HEK293T (cell line): ENCODE measurements around the gene PRKAR1B.

ENCODE experiments used
- CTCF ChIA-PET: fragments of 350-600 bp; formaldehyde crosslinking; extraction: SDS; loops from one replicate; lab custom pipeline; 2021; ENCODE audit warnings: antibody characterized with exemption, inconsistent platforms; lab: Yijun Ruan, JAX
- POLR2A ChIA-PET: fragments of 350-600 bp; formaldehyde crosslinking; extraction: SDS; loops from one replicate; lab custom pipeline; 2020; ENCODE audit warnings: antibody characterized with exemption, inconsistent platforms; lab: Yijun Ruan, JAX
- DNase-seq: peaks from one replicate; pipeline ENCODE4 v3.0.0; 2012; ENCODE audit warnings: mixed read lengths; ENCODE audit errors: extremely low spot score
- ARNT ChIP-seq: fragments of 450-650 bp; IDR thresholded peaks from 2 replicates; pipeline ENCODE4 v1.6.1; 2017; ENCODE audit warnings: mild to moderate bottlenecking
- BHLHE40 ChIP-seq: fragments of 450-650 bp; IDR thresholded peaks from 2 replicates; pipeline ENCODE4 v1.6.1; 2016; ENCODE audit warnings: mild to moderate bottlenecking, moderate library complexity, borderline replicate concordance
- CTBP1 ChIP-seq: fragments of 450-650 bp; IDR thresholded peaks from 2 replicates; pipeline ENCODE4 v1.6.1; 2016; ENCODE audit warnings: borderline replicate concordance
- ELF4 ChIP-seq: fragments of 450-650 bp; IDR thresholded peaks from 2 replicates; pipeline ENCODE4 v1.6.1; 2017; ENCODE audit warnings: antibody characterized with exemption
- FOXA1 ChIP-seq: fragments of 450-650 bp; IDR thresholded peaks from 2 replicates; pipeline ENCODE4 v1.6.1; 2016; ENCODE audit warnings: mild to moderate bottlenecking
- FOXK2 ChIP-seq: fragments of 450-650 bp; IDR thresholded peaks from 2 replicates; pipeline ENCODE4 v1.6.1; 2016; ENCODE audit warnings: mild to moderate bottlenecking
- FOXM1 ChIP-seq: fragments of 450-650 bp; IDR thresholded peaks from 2 replicates; pipeline ENCODE4 v1.6.1; 2017; ENCODE audit warnings: mild to moderate bottlenecking, borderline replicate concordance
- HDGF ChIP-seq: fragments of 450-650 bp; IDR thresholded peaks from 2 replicates; pipeline ENCODE4 v1.6.1; 2017; ENCODE audit warnings: antibody characterized with exemption, borderline replicate concordance
- L3MBTL2 ChIP-seq: fragments of 450-650 bp; conservative IDR thresholded peaks from 2 replicates; pipeline ENCODE4 v1.6.1; 2016; ENCODE audit warnings: mild to moderate bottlenecking
- LEF1 ChIP-seq: fragments of 450-650 bp; IDR thresholded peaks from 2 replicates; pipeline ENCODE4 v1.6.1; 2017; ENCODE audit warnings: mild to moderate bottlenecking, borderline replicate concordance
- NFRKB ChIP-seq: fragments of 450-650 bp; IDR thresholded peaks from 2 replicates; pipeline ENCODE4 v1.6.1; 2016; ENCODE audit warnings: mild to moderate bottlenecking, moderate library complexity
- PKNOX1 ChIP-seq: fragments of 450-650 bp; IDR thresholded peaks from 2 replicates; pipeline ENCODE4 v1.6.1; 2016
- SP1 ChIP-seq: fragments of 450-650 bp; IDR thresholded peaks from 2 replicates; pipeline ENCODE4 v1.6.1; 2017
- SUZ12 ChIP-seq: fragments of 450-650 bp; IDR thresholded peaks from 2 replicates; pipeline ENCODE4 v1.6.1; 2016; ENCODE audit warnings: mild to moderate bottlenecking
- TARDBP ChIP-seq: fragments of 450-650 bp; IDR thresholded peaks from 2 replicates; pipeline ENCODE4 v1.6.1; 2016
- ZNF384 ChIP-seq: fragments of 450-650 bp; IDR thresholded peaks from 2 replicates; pipeline ENCODE4 v1.6.1; 2016

PRKAR1B gene

GRCh38 chr7:607938-608337 lies 119.1 kb downstream of the PRKAR1B start:
- POLR2A ChIA-PET: no interaction called here
- DNase-seq: no peak
- no peak for TF ChIP-seq LEF1
- TF ChIP-seq PKNOX1: no peak
- TF ChIP-seq SUZ12: no peak
- TF ChIP-seq NFRKB: no peak
- no peak for TF ChIP-seq HDGF
- no peak for TF ChIP-seq L3MBTL2
- no peak for TF ChIP-seq FOXM1
- TF ChIP-seq ELF4: no peak
- TF ChIP-seq CTBP1: no peak
- no peak for TF ChIP-seq FOXK2
- no peak for TF ChIP-seq ZNF384
- CTCF ChIA-PET: no interaction called here

- TF ChIP-seq ELF4 (no peak), PKNOX1 (no peak), L3MBTL2 (no peak), CTBP1 (no peak), FOXA1 (no peak), FOXK2 (no peak), HDGF (no peak), FOXM1 (no peak), LEF1 (no peak), SP1 (no peak), NFRKB (no peak), ARNT (no peak), BHLHE40 (no peak), SUZ12 (no peak), ZNF384 (no peak), TARDBP (no peak)
- no peak for DNase-seq
- CTCF ChIA-PET: no interaction called here
- POLR2A ChIA-PET: no interaction called here
Observed at GRCh38 chr7:605661-606450, 121.2 kb downstream of the PRKAR1B start.

GRCh38 chr7:604884-605531 lies 122.1 kb downstream of the PRKAR1B start:
- TF ChIP-seq ELF4: no peak
- TF ChIP-seq TARDBP: no peak
- TF ChIP-seq FOXK2: no peak
- TF ChIP-seq FOXA1: no peak
- TF ChIP-seq ARNT: no peak
- TF ChIP-seq SUZ12: no peak
- TF ChIP-seq L3MBTL2: no peak
- no peak for TF ChIP-seq CTBP1
- POLR2A ChIA-PET: no interaction called here
- DNase-seq: no peak
- CTCF ChIA-PET: no interaction called here

- POLR2A ChIA-PET: no interaction called here
- CTCF ChIA-PET: no interaction called here
- no peak for DNase-seq
Observed at GRCh38 chr7:604001-604883, 122.8 kb downstream of the PRKAR1B start.

More at GRCh38 chr7:604001-604883, 122.8 kb downstream of the PRKAR1B start:
- TF ChIP-seq FOXK2 (no peak), LEF1 (no peak), NFRKB (no peak), CTBP1 (no peak), BHLHE40 (no peak), TARDBP (no peak), L3MBTL2 (no peak), PKNOX1 (no peak), ELF4 (no peak), SUZ12 (no peak), HDGF (no peak), ARNT (no peak), FOXM1 (no peak), ZNF384 (no peak), SP1 (no peak), FOXA1 (no peak)
